ENCODE results near the gene GRIN1. TPM values are rescaled to one million over a fixed set of nuclear protein-coding genes. Genes with fewer than 3 reads are reported as not detected.

Gene GRIN1
- total RNA-seq, 1 donor from 2014 or later, result not detected

DNA sequence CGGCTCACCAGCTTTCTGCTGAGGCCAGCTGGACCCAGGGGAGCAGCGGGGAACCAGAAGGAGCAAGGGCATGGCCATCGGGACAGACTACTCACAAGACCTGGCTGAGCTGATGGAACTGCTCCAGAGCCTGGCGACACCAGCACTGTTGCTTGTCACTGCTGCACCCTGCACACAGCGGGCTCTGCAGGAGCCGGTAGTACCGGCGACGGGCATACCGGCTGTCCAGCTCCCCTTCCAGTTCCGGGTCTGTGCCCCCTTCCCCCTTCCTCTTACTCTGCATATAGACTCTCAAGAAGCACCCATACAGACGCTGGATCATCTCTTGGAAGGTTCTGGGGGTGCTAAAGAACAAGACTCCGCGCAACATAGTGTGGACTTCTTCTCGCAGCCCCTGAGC, 48.4 kb downstream of the GRIN1 start:
- no peak for DNase-seq (ENCODE audit: low read depth)
- TF ChIP-seq, protein P1, sequence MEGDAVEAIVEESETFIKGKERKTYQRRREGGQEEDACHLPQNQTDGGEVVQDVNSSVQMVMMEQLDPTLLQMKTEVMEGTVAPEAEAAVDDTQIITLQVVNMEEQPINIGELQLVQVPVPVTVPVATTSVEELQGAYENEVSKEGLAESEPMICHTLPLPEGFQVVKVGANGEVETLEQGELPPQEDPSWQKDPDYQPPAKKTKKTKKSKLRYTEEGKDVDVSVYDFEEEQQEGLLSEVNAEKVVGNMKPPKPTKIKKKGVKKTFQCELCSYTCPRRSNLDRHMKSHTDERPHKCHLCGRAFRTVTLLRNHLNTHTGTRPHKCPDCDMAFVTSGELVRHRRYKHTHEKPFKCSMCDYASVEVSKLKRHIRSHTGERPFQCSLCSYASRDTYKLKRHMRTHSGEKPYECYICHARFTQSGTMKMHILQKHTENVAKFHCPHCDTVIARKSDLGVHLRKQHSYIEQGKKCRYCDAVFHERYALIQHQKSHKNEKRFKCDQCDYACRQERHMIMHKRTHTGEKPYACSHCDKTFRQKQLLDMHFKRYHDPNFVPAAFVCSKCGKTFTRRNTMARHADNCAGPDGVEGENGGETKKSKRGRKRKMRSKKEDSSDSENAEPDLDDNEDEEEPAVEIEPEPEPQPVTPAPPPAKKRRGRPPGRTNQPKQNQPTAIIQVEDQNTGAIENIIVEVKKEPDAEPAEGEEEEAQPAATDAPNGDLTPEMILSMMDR (conservative IDR thresholded peaks at IDR 0.05; ENCODE audit: low read depth, low read length), result no peak
- H3K4me3 ChIP-seq (ENCODE audit: low read depth, low read length), result peak overlapping the region; percentile 97

DNA sequence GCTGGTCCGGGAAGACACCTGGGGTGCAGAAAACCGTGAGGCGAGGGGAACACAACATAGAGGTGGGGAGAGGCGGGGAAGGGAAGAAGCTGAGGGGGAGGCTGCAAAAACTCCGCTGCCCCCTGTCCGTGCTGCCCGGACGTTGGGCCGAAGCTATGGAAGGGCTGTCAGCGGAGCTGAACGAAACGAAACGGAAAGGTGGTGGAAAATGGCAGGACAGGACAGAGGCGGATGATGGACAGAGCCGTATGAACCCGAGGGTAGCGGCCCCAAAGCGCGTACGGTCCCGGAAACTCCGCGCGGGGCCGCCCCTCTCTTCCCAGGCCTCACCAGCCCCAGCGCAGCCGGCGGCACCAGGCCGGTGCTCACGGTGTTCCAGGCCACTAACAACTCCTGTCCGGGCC, 49.1 kb downstream of the GRIN1 start:
- TF ChIP-seq, protein P1 (conservative IDR thresholded peaks at IDR 0.05; ENCODE audit: low read depth, low read length), result no peak
- DNase-seq (ENCODE audit: low read depth), result no peak
- H3K4me3 ChIP-seq (ENCODE audit: low read depth, low read length), result peak overlapping the region; percentile 97

DNA sequence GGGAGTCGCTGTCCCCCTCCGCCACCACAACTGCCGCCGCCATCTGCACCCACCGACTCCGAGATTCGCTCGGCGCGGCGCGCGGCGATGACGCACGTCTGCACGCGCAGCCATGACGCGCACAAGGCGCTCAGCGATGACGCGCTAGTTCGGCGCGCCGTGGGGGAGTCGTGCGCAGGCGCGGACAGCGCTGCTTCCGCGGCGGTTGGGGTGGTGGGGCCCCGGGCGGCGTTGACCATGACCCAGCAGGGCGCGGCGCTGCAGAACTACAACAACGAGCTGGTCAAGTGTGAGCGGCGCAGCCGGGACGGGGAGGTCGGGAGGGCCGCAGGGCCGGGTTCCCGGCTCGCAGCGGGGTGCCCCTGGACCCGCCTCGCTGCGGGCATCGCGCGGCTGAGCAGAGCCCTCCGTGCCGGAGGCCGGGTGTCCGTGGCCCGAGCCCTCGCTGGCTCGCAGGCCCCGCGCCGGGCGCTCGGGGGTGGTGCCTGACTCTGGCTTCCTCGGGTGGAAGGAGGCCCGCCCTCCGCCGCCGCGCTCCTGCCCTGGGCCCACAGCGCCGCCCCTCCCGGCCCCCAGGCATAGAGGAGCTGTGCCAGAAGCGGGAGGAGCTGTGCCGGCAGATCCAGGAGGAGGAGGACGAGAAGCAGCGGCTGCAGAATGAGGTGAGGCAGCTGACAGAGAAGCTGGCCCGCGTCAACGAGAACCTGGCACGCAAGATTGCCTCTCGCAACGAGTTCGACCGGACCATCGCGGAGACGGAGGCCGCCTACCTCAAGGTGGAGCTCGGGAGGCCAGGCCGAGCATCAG, 49.7 kb downstream of the GRIN1 start, which contains the start of the genes ANAPC2 and SSNA1:
Gene ANAPC2, minus strand, starts transcription at position 71 of the 807 bp plus-strand sequence. Its CDS starts 28 bp downstream, at position 43.
Gene SSNA1, plus strand, starts transcription at position 187 of the 807 bp plus-strand sequence. Its CDS starts 51 bp downstream, at position 238.
- H3K4me3 ChIP-seq (ENCODE audit: low read depth, low read length), result peak within 1 kb of the TSS; percentile 97
- TF ChIP-seq, protein P1 (conservative IDR thresholded peaks at IDR 0.05; ENCODE audit: low read depth, low read length), result peak; percentile 56
- DNase-seq (ENCODE audit: low read depth), result peak; percentile 54

DNA sequence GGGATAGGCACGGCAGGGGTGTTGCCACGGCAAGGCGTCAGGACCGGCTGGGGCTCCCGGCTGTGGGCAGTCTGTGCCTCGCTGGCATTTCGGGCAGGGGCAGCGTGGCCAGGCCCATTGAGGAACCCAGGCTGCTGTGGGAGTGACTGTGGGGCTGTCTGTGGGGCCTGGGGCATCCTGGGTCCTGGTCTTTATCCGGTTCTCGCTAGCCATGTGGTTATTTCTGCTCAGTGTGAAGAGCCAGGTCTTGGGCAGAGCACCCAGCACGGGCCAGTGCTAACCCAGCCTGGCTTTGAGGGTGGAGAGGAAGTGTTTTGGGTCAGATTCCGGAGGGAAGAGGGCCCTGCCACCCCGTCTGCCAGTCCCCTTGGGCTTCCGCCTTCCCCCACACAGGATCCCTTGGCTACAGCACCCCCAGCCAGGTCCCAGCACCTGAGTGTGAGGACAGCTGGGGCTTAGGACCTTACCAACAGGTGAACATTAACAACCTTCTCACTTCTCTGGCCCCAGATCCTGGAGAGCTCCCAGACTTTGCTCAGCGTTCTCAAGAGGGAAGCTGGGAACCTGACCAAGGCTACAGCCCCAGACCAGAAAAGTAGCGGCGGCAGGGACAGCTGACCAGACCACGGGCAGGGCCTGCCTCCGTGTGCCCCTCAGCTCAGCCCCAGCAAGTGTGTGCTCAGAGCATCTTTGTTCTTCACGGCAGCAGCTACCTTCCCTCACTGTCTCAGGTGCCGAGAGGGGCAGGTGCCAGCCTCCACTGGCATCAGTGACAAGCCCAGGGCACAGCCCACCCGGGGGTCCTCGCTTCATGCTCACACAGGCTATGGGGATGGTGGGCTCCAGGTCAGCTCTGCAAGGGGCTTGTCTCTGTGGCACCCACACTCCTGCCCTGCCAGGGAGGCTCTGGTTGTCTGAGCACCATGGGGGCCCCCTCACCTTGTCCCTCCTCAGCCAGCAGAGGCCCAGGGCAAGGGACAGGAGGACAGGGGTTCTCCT, 50.6 kb downstream of the GRIN1 start:
- no peak for DNase-seq (ENCODE audit: low read depth)
- peak overlapping the region; percentile 97 for H3K4me3 ChIP-seq (ENCODE audit: low read depth, low read length)

DNA sequence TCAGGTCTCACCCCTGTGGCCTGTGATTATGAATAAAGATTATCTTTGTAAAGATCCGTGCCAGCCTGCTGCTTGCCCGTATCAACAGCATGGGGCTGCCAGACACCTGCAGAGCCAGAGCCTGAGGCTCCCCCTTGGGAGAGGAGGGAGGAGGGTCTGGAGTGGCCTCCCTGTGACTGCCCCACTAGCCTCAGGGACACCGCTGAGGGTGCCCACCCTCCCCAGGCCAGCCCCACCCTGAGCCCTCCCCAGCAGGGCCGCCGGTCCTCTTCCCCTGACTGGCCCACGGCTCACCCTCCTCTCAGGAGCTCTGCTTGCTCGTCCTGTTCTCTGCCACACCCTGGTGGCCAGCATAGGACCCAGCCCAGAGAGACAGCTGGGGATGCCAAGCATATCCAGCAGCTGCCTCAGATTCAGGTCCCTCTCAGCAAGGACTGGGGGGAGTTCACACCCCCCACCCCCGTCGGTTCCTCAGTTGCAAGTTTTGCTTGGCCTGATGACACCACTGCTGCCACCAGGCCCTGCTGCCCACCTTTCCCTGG, 51.4 kb downstream of the GRIN1 start:
- TF ChIP-seq, protein P1 (conservative IDR thresholded peaks at IDR 0.05; ENCODE audit: low read depth, low read length), result peak; percentile 12
- DNase-seq (ENCODE audit: low read depth), result no peak

More for the DNA sequence above, 50.6 kb downstream of the GRIN1 start:
- TF ChIP-seq, protein P1 (conservative IDR thresholded peaks at IDR 0.05; ENCODE audit: low read depth, low read length), result no peak

DNA sequence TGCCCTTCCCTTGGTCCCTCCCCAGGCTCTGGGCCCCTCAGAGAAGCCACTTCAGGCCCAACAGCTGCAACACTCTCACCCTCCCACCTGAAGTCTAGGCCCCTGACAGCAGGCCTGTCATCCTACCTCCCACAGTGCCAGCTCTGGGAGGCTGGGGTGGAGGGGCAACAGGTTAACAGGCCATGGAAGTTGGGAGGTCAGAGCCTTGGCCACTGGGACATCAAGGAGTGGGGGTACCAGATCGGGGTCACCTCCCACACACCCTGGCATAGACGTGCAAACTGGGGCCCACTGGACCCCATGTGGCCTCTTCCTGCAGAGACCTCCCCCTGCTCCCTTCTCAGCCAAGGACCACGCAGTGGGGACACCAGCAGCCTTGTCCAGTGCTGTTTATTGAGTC, 52.3 kb downstream of the GRIN1 start:
- DNase-seq (ENCODE audit: low read depth), result no peak
- TF ChIP-seq, protein P1 (conservative IDR thresholded peaks at IDR 0.05; ENCODE audit: low read depth, low read length), result no peak
- H3K4me3 ChIP-seq (ENCODE audit: low read depth, low read length), result no peak overlapping the region

More for the DNA sequence above, 51.4 kb downstream of the GRIN1 start:
- no peak overlapping the region for H3K4me3 ChIP-seq (ENCODE audit: low read depth, low read length)
